Osteoblast (primary cell): Measurements from ENCODE around the gene MAPK8IP3. TPM values are rescaled to one million over a fixed set of nuclear protein-coding genes. Genes with fewer than 3 reads are reported as not detected.

Source experiments
- DNase-seq: peaks from one replicate; pipeline ENCODE4 v3.0.0; 2011; ENCODE audit warnings: low spot score, mixed read lengths; ENCODE audit not compliant: insufficient read length; ENCODE audit errors: missing footprints
- H2AFZ ChIP-seq: 2 replicates; pipeline ENCODE4 v1.6.0; 2011; ENCODE audit warnings: mild to moderate bottlenecking, low read length
- H3K27ac ChIP-seq: 2 replicates; pipeline ENCODE4 v1.5.1; 2011; ENCODE audit warnings: mild to moderate bottlenecking, low read depth, low read length, moderate library complexity
- H3K27me3 ChIP-seq: 2 replicates; pipeline ENCODE4 v1.6.0; 2012; ENCODE audit warnings: mild to moderate bottlenecking, control low read depth, inconsistent platforms, low read length, moderate library complexity; ENCODE audit not compliant: insufficient read depth
- H3K36me3 ChIP-seq: 2 replicates; pipeline ENCODE4 v1.5.1; 2011; ENCODE audit warnings: mild to moderate bottlenecking, low read length, control low read depth, moderate library complexity; ENCODE audit not compliant: insufficient read depth
- H3K4me1 ChIP-seq: 2 replicates; pipeline ENCODE4 v1.5.1; 2011; ENCODE audit warnings: mild to moderate bottlenecking, low read length, control low read depth, moderate library complexity; ENCODE audit not compliant: insufficient read depth
- H3K4me2 ChIP-seq: 2 replicates; pipeline ENCODE4 v1.6.0; 2011; ENCODE audit warnings: mild to moderate bottlenecking, low read length; ENCODE audit not compliant: insufficient read depth
- H3K4me3 ChIP-seq: fragments of 200-600 bp; sonication (generic); 3 replicates; pipeline ENCODE4 v1.5.1; 2012; ENCODE audit warnings: mild to moderate bottlenecking, low read length, inconsistent platforms; ENCODE audit not compliant: insufficient read depth
- H3K79me2 ChIP-seq: 2 replicates; pipeline ENCODE4 v1.6.0; 2012; ENCODE audit warnings: mild to moderate bottlenecking, low read length, control low read depth, inconsistent platforms; ENCODE audit not compliant: insufficient read depth
- H3K9me3 ChIP-seq: 2 replicates; pipeline ENCODE4 v1.5.1; 2011; ENCODE audit warnings: low read depth, low read length, control low read depth
- H4K20me1 ChIP-seq: 2 replicates; pipeline ENCODE4 v1.6.0; 2012; ENCODE audit warnings: mild to moderate bottlenecking, low read length, control low read depth; ENCODE audit not compliant: insufficient read depth
- CTCF ChIP-seq: IDR thresholded peaks from 2 replicates; pipeline ENCODE4 v1.5.1; 2011; ENCODE audit warnings: mild to moderate bottlenecking, low read depth, low read length, moderate library complexity; ENCODE audit errors: extremely low read depth
- total RNA-seq: library from RNA; depleted of rRNA; stranded (reverse); fragments of >200 nt; gene quantifications from 2 replicates; pipeline ENCODE4 v1.2.3, GENCODE V29; 2012

The MAPK8IP3 gene
- total RNA-seq, 1 donor, result 64.1 TPM

GRCh38 chr16:1784977-1785845, 79.2 kb downstream of the MAPK8IP3 start:
- peaks cover 53% of the 10 kb centered on the region for H3K79me2 ChIP-seq

GRCh38 chr16:1785846-1786170, 79.8 kb downstream of the MAPK8IP3 start:
- no peaks in the 10 kb centered on the region for H3K27me3 ChIP-seq
- no peaks in the 10 kb centered on the region for H3K9me3 ChIP-seq
- DNase-seq, result no peak
- H2AFZ ChIP-seq, result no peak overlapping the region
- no peak overlapping the region for H3K4me3 ChIP-seq
- H3K4me2 ChIP-seq, result no peak overlapping the region
- no peak for TF ChIP-seq CTCF
- peaks cover 35% of the 10 kb centered on the region for H4K20me1 ChIP-seq
- peaks cover 52% of the 10 kb centered on the region for H3K79me2 ChIP-seq
- no peak overlapping the region for H3K27ac ChIP-seq
- H3K4me1 ChIP-seq, result peaks cover 18% of the 10 kb centered on the region
- H3K36me3 ChIP-seq, result peaks cover 18% of the 10 kb centered on the region

More at GRCh38 chr16:1784977-1785845, 79.2 kb downstream of the MAPK8IP3 start:
- H4K20me1 ChIP-seq, result peaks cover 35% of the 10 kb centered on the region
- H3K4me1 ChIP-seq, result peaks cover 19% of the 10 kb centered on the region
- no peaks in the 10 kb centered on the region for H3K27me3 ChIP-seq
- no peak overlapping the region for H2AFZ ChIP-seq
- H3K4me2 ChIP-seq, result no peak overlapping the region
- H3K27ac ChIP-seq, result no peak overlapping the region
- TF ChIP-seq CTCF, result no peak
- peaks cover 22% of the 10 kb centered on the region for H3K36me3 ChIP-seq
- no peak overlapping the region for H3K4me3 ChIP-seq
- H3K9me3 ChIP-seq, result no peaks in the 10 kb centered on the region
- peak; percentile 72 for DNase-seq

- Histone ChIP-seq H3K4me1 (peaks cover 11% of the 10 kb centered on the region), H3K27ac (no peak overlapping the region), H3K4me2 (no peak overlapping the region), H3K79me2 (peaks cover 47% of the 10 kb centered on the region), H3K9me3 (no peaks in the 10 kb centered on the region), H4K20me1 (peaks cover 29% of the 10 kb centered on the region), H3K36me3 (peaks cover 16% of the 10 kb centered on the region), H2AFZ (no peak overlapping the region), H3K4me3 (no peak overlapping the region), H3K27me3 (no peaks in the 10 kb centered on the region)
- peak; percentile 69 for DNase-seq
- no peak for TF ChIP-seq CTCF
Measured at GRCh38 chr16:1786242-1787055, 80.5 kb downstream of the MAPK8IP3 start.

GRCh38 chr16:1787056-1787321, 81.0 kb downstream of the MAPK8IP3 start:
- H3K4me1 ChIP-seq, result peaks cover 9% of the 10 kb centered on the region
- H3K9me3 ChIP-seq, result no peaks in the 10 kb centered on the region
- H3K27ac ChIP-seq, result no peak overlapping the region
- H3K4me2 ChIP-seq, result no peak overlapping the region
- no peaks in the 10 kb centered on the region for H3K27me3 ChIP-seq
- H4K20me1 ChIP-seq, result peaks cover 26% of the 10 kb centered on the region
- H3K79me2 ChIP-seq, result peaks cover 47% of the 10 kb centered on the region
- H3K36me3 ChIP-seq, result peaks cover 16% of the 10 kb centered on the region
- H2AFZ ChIP-seq, result no peak overlapping the region
- peak; percentile 63 for DNase-seq
- TF ChIP-seq CTCF, result no peak
- H3K4me3 ChIP-seq, result no peak overlapping the region
